HG02885 (cell line): Measurements from ENCODE around the gene PRKCZ.

Experiments
- ATAC-seq: cut with Tn5 transposase; IDR thresholded peaks from one replicate; pipeline ENCODE4 v1.9.1; 2021; ENCODE audit warnings: mild to moderate bottlenecking; ENCODE audit not compliant: unreplicated experiment, poor library complexity

PRKCZ gene

GRCh38 chr1:2024451-2024850, 25.8 kb upstream of the PRKCZ start:
- ATAC-seq: no peak

GRCh38 chr1:2024887-2025286, 25.3 kb upstream of the PRKCZ start:
- no peak for ATAC-seq

- ATAC-seq: no peak
Measured at GRCh38 chr1:2025491-2025981, 24.7 kb upstream of the PRKCZ start.

DNA sequence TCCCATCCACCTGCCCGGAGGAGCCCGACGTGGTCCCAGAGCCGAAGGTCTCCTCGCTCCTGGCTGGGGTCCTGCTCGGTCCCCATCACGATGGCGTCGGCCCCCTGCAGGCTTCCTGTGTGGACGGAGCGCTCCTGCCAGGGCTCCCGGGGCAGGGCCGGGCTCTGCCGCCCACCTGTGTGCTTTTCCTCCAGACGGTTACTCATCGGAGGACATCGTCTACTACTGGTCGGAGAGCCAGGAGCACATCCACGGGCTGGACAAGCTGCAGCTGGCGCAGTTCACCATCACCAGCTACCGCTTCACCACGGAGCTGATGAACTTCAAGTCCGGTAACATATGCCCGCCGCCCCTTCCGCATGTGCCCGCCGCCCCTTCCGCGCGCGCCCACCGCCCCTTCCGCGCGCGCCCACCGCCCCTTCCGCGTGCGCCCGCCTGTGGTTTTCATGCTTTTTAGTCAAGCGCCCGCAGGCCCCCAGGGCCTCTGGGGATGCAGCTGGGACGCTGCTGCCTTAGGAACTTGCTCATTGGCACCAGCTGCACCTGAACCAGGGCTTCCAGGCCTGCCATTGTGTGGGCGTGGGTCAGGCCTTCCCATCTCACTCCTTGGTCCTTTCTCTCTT, 22.1 kb upstream of the PRKCZ start:
- ATAC-seq: no peak

DNA sequence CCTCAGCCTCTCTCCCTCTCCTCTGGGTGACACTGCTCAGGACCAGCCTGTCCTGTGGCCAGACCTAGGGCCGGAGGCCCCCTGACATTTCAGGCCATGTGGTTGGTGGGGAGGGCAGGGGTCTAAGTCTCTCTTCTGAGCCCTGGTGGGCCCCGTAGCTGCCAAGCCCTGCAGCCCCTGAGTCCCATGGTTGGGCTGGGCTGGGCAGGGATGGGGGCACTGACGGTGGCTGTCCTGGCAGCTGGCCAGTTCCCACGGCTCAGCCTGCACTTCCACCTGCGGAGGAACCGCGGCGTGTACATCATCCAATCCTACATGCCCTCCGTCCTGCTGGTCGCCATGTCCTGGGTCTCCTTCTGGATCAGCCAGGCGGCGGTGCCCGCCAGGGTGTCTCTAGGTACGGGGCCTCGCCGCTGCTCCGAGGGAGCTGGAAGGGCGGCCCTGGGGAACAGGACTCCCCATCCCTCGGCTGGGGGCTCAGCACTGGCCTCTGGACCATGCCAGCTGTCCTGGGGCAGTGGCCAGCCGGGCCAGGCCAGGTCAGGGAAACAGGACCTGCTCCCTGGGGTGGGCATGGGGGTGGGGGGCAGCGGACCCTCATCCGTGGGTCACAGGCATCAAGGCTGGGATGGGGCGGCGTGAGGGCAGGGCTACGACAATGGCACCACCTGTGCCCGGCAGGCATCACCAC, 21.2 kb upstream of the PRKCZ start:
- ATAC-seq: no peak

GRCh38 chr1:2029561-2029960, 20.6 kb upstream of the PRKCZ start:
- ATAC-seq: no peak

DNA sequence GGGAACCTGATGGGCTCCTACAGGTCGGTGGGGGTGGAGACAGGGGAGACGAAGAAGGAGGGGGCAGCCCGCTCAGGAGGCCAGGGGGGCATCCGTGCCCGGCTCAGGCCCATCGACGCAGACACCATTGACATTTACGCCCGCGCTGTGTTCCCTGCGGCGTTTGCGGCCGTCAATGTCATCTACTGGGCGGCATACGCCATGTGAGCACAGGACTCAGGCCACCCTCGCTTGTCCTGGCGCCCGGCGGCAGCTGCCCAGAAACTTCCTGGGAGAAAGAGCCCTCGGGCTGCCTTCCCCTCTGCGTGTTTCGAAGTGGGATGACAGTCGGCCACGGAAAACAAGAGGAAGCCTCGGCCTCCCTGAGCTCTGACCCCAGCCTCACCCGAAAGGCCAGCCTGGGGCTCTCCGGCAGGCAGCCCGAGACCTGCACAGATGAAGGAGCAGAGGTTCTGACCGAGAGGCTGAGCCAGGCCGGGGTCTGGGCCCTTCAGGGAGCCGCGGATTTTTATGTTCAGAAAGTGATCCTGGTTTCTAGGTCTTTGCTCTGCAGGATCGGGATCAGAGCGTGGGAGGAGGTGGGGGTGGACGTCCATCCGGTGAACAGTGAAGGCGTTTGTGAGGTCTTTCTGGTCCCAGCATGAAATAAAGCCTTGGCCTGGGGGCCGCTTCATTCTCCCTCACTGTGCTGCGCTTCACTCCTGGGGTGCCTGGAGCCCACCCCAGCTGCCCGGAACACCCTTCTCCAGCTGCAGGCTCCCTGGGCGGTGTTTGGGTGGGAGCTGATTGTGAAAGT, 19.9 kb upstream of the PRKCZ start:
- no peak for ATAC-seq

DNA sequence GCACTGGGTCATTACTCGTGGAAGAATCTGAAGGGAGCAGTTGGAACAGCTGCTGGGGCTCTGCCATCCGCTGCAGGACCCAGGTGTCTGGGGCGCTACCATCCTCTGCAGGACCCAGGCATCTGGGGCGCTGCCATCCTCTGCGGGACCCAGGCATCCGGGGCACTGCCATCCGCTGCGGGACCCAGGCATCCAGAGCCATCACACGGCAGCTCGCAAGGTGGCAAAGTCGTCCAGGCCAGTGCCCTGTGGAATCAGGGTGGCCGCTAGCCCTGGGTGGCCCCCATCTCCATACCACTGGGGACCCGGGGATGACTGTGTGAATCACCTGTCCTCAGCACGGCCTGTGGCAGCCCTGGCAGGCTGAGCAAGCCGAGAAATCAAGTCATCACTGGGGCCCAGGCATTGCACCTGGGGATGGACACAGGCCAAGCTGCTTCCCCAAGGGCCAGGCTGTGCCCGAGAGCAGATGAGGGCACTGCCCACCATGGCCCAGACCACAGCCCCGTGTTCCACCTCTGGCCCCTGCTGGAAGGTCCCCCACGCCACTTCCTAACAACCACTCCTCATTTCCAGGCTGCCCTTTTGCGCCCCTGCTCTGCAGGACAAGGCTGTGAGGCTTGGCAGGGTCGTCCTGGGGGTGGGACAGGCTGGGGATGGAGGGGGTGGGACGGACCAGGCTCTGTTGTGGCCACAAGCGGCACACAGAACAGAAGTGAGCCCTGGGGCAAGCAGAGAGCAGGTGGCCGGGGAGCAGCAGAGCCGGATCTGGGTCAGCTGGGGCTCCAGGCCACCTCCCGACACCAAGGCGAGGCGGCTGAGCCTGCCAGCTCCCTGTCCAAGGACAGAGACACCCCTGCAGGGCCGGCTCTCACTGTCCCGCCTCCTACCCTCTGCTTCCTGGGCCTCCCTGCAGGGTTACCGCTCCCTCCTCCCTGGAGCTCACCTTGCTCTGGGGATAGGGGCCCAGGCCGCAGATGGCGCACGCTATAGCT, 18.4 kb upstream of the PRKCZ start:
- ATAC-seq: no peak

DNA sequence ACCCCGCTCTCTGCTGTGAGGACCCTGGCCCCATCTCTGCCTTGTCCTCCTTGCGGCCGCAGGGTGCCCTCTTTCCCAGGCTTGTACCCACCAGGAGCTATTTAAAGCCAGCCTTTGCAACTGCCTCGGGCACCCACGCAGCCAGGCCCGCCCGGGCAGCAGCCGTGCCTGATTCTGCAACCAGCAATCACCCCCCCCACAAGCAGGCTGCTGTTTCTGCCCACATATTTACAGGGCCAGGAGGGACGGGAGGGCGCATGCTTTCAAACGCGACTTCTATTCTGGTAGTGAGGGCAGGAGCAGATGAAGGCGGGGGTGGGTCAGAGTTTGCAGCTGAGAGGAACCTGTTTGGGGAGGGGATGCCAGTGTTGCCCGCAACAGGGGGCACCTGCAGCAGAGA, 17.5 kb upstream of the PRKCZ start:
- ATAC-seq: no peak

GRCh38 chr1:2033165-2033564, 17.0 kb upstream of the PRKCZ start:
- no peak for ATAC-seq

DNA sequence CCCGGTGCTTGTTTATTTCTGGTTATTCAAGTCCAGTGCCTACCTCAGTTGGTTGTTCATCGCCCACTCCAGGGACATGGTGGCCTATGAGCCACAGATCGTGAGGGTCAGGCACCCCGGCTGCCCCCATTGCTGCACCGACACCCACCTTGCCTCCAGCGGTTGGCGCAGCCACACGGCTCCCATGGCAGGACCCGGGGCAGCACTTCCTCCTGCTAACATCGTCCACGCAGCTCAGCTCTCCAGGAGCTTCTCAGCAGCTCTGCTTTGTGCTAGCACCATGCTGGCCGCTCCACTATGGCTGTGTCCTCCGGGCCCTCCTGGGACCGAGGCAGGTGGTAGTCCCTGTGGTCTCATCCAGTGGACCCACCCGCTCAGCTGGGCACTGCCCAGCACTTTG, 13.9 kb upstream of the PRKCZ start:
- no peak for ATAC-seq

- ATAC-seq: no peak
Measured at GRCh38 chr1:2037314-2037979, 12.8 kb upstream of the PRKCZ start.

- ATAC-seq: no peak
Measured at GRCh38 chr1:2038229-2038628, 12.0 kb upstream of the PRKCZ start.

DNA sequence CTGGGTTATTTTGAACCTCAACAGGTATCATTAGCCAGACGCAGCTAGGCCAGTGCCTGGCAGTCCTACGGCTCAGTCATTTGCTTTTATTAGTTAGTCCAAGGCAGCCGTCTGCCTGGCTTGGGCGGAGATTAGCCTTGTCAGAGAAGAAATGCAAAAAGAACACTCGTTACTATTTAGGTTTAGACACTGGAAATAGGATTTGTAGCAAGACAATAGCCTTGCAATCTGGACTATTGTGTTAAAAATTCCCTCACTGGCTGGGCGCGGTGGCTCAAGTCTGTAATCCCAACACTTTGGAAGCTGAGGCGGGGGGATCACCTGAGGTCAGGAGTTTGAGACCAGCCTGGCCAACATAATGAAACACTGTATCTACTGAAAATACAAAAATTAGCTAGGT, 11.0 kb upstream of the PRKCZ start:
- no peak for ATAC-seq

- ATAC-seq: no peak
Measured at GRCh38 chr1:2041305-2041704, 8.9 kb upstream of the PRKCZ start.

- no peak for ATAC-seq
Measured at GRCh38 chr1:2041887-2042286, 8.3 kb upstream of the PRKCZ start.

GRCh38 chr1:2042830-2043773, 7.1 kb upstream of the PRKCZ start:
- ATAC-seq: no peak

- no peak for ATAC-seq
Measured at GRCh38 chr1:2043886-2044285, 6.3 kb upstream of the PRKCZ start.
